ENCODE data around the gene RABGGTA. TPM values are rescaled to one million over a fixed set of nuclear protein-coding genes. Genes with fewer than 3 reads are reported as not detected.
A peak's percentile ranks its signal among the peaks of the same experiment; 100 is the strongest.

Gene RABGGTA
- total and polyA plus RNA-seq, 10 of the 15 experiments (the other 5 are each of a cell fraction or from before 2014, with no cell fraction given): 19.1 to 75.6 (median 46.9) TPM

DNA sequence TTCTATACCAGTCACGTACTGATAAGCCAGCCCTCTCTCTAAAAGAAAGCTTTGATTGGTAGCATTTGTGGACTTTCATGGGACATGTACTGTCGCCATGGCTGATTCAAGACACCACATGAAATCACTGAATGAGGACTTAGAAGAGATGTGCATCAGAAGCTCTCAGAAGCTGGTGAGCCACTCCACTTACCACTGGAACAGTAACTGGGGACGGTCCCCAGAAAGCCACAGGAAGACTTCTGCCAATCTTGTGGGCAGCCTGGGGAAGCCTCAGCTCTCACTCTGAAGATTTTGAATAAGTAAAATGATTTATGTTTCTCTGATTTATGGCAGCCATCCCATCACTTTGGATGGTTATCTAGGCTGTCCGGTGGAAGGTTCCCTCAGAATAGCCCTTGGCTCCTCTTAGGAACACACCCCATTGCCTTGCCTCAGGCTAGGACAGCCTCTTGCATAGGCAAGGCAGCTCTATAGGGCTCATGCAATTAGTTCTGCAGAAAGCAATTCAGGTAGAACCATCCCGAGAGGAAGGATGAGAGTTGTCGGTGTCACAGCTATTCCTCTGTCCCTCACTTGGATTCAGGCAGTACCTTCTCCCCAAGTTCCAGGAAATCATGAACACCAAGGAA is 18.4 kb upstream of the RABGGTA start:
- CTCF ChIA-PET: interaction anchor here (0.9 to 13.4 kb wide), 9 partner anchors 10 to 142 kb away, joined by 3 to 269 read pairs (median 5); partner anchors contain the start of genes CIDEB, DHRS1, NOP9 and RABGGTA
- Histone ChIP-seq H3K27ac (ENCODE audit: control insufficient read depth, insufficient read depth) (0 out of 2 replicates have a peak overlapping the region, but pooled peaks have one; percentile 24), H3K4me3 (no peak overlapping the region), H3K36me3 (ENCODE audit: control insufficient read depth in 2 of 2, insufficient read depth in 2 of 2, low read length in 1 of 2) (peaks cover 12 to 26% of the 10 kb centered on the region in 2 experiments), H3K9ac (ENCODE audit: control insufficient read depth, insufficient read depth, low read length) (no peak overlapping the region), H3K9me3 (replicated peaks; ENCODE audit: control insufficient read depth, insufficient read depth, low read length) (no peaks in the 10 kb centered on the region), H3K4me2 (ENCODE audit: control insufficient read depth, insufficient read depth) (peak overlapping the region; percentile 42), H3K27me3 (replicated peaks in 1 of 2; ENCODE audit: control insufficient read depth in 2 of 2, insufficient read depth in 2 of 2, low read length in 1 of 2) (no peaks in the 10 kb centered on the region), H3K4me1 (ENCODE audit: control insufficient read depth, insufficient read depth, low read length) (peaks cover 11% of the 10 kb centered on the region), H4K20me1 (ENCODE audit: control insufficient read depth, insufficient read depth) (no peaks in the 10 kb centered on the region), H3K79me2 (ENCODE audit: control insufficient read depth, insufficient read depth, low read length) (no peaks in the 10 kb centered on the region), H2AFZ (ENCODE audit: control insufficient read depth, low read depth, low read length) (no peak overlapping the region)
- no peak for FAIRE-seq
- POLR2A ChIA-PET: interaction anchor here (0.6 to 2.5 kb wide), 8 partner anchors 9 to 161 kb away, joined by 3 to 9 read pairs (median 5); partner anchors contain the start of genes CHMP4A and TINF2
- no peak for DNase-seq (ENCODE audit: low read depth, low spot score)
- 0 out of 2 replicates have a peak, but pooled peaks have one; percentile 23 for TF ChIP-seq ATF7 (IDR thresholded peaks at IDR 0.05; ENCODE audit: low read depth)
- TF ChIP-seq BHLHE40 (IDR thresholded peaks at IDR 0.05; ENCODE audit: borderline replicate concordance in 1 of 2, low read depth in 2 of 2, low read length in 1 of 2): peak in 1 of 2 experiments; percentile 7; a peak in 1 of 4 replicates
- TF ChIP-seq, protein P1, sequence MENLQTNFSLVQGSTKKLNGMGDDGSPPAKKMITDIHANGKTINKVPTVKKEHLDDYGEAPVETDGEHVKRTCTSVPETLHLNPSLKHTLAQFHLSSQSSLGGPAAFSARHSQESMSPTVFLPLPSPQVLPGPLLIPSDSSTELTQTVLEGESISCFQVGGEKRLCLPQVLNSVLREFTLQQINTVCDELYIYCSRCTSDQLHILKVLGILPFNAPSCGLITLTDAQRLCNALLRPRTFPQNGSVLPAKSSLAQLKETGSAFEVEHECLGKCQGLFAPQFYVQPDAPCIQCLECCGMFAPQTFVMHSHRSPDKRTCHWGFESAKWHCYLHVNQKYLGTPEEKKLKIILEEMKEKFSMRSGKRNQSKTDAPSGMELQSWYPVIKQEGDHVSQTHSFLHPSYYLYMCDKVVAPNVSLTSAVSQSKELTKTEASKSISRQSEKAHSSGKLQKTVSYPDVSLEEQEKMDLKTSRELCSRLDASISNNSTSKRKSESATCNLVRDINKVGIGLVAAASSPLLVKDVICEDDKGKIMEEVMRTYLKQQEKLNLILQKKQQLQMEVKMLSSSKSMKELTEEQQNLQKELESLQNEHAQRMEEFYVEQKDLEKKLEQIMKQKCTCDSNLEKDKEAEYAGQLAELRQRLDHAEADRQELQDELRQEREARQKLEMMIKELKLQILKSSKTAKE (IDR thresholded peaks at IDR 0.05; ENCODE audit: low read depth, poor library complexity, severe bottlenecking): peak; percentile 29
- TF ChIP-seq NKRF (conservative IDR thresholded peaks at IDR 0.05): no peak
- TF ChIP-seq TCF7 (IDR thresholded peaks at IDR 0.05; ENCODE audit: borderline replicate concordance): no peak
- no peak for TF ChIP-seq SMARCA5 (IDR thresholded peaks at IDR 0.05)
- peak; percentile 62; the same call in 1 of the 2 replicates for TF ChIP-seq PKNOX1 (IDR thresholded peaks at IDR 0.05)
- peak; percentile 82 for TF ChIP-seq RUNX3 (IDR thresholded peaks at IDR 0.05; ENCODE audit: low read length)
- peak; percentile 49 for TF ChIP-seq BCL3 (IDR thresholded peaks at IDR 0.05; ENCODE audit: borderline replicate concordance, insufficient read depth, low read depth, low read length, poor library complexity, severe bottlenecking)
- WGBS (ENCODE audit: insufficient coverage, insufficient replicate concordance, low lambda C conversion rate, missing lambda C conversion rate): 38% methylated on average over 6 of the region's 6 CpGs
- SMC1A ChIA-PET (ENCODE audit: uncharacterized antibody, unreplicated experiment): interaction anchor here (0.6 to 3.0 kb wide), 10 partner anchors 8 to 48 kb away, joined by 3 to 18 read pairs (median 6); partner anchors contain the start of genes CIDEB, LTB4R2, RABGGTA and TINF2
- RAD21 ChIA-PET (ENCODE audit: unreplicated experiment): interaction anchor here (0.9 to 3.0 kb wide), 5 partner anchors 10 to 74 kb away, joined by 4 to 16 read pairs (median 6); partner anchors contain the start of genes DHRS1, MDP1, NOP9 and TINF2
- ATAC-seq: peak; percentile 95
- in situ Hi-C loops (cut with MboI) (no loop called here), intact Hi-C loops (cut with micrococcal nuclease; ENCODE audit: unreplicated experiment) (no loop called here)
- no TSS peak for BruUV-seq (replicated peaks)

Measured in GM12878 (cell line).